Naive thymus-derived CD4-positive, alpha-beta T cell (primary cell): ENCODE data around the gene TMEM181. TPM values are rescaled to one million over a fixed set of nuclear protein-coding genes. Genes with fewer than 3 reads are reported as not detected.

Experiments used
- ATAC-seq: fragments of 150-1000 bp; cut with Tn5 transposase; 2 replicates; pipeline ENCODE4 v1.10.0; 2021; ENCODE audit warnings: mild to moderate bottlenecking, moderate library complexity
- CTCF ChIA-PET: fragments of 350-600 bp; sonication (Branson Sonifier 250); formaldehyde crosslinking; loops from one replicate; lab custom pipeline; 2021; ENCODE audit warnings: antibody characterized with exemption; lab: Charles Lee
- POLR2A ChIA-PET: fragments of 350-600 bp; sonication (Branson Sonifier 250); formaldehyde crosslinking; loops from one replicate; lab custom pipeline; 2021; ENCODE audit warnings: antibody characterized with exemption, inconsistent platforms; lab: Charles Lee
- DNase-seq, 9 donors: peaks; one replicate each; pipeline versions ENCODE4 v3.0.0 to v3.0.0-alpha.2; 2020 to 2022; ENCODE audit warnings: mixed read lengths in 1 of 9
- H3K27ac ChIP-seq: one replicate; pipeline ENCODE4 v1.7.0; 2013; ENCODE audit warnings: mild to moderate bottlenecking, low read depth, low read length, moderate library complexity
- H3K27me3 ChIP-seq, 2 donors: one replicate each; pipeline ENCODE4 v1.7.0; 2013; ENCODE audit warnings: low read length in 2 of 2, mild to moderate bottlenecking in 2 of 2, moderate library complexity in 2 of 2; ENCODE audit not compliant: control insufficient read depth in 2 of 2, insufficient read depth in 2 of 2
- H3K36me3 ChIP-seq, 3 experiments: 1 replicate in 2 of 3; 2 replicates in 1 of 3; pipeline ENCODE4 v1.7.0; 2013; ENCODE audit warnings: low read length in 3 of 3, mild to moderate bottlenecking in 3 of 3, moderate library complexity in 1 of 3; ENCODE audit not compliant: insufficient read depth in 3 of 3, control insufficient read depth in 2 of 3
- H3K4me1 ChIP-seq, 2 donors: one replicate each; pipeline ENCODE4 v1.7.0; 2013; ENCODE audit warnings: low read length in 2 of 2, mild to moderate bottlenecking in 2 of 2, moderate library complexity in 1 of 2; ENCODE audit not compliant: control insufficient read depth in 2 of 2, insufficient read depth in 2 of 2
- H3K4me3 ChIP-seq: 2 replicates; pipeline ENCODE4 v1.7.0; 2013; ENCODE audit warnings: mild to moderate bottlenecking, low read length
- H3K9me3 ChIP-seq, 3 experiments: 1 replicate in 2 of 3; 2 replicates in 1 of 3; pipeline ENCODE4 v1.7.0; 2013; ENCODE audit warnings: low read length in 3 of 3; ENCODE audit not compliant: control insufficient read depth in 2 of 3
- H3K27ac Mint-ChIP-seq, 9 donors: one replicate each; pipeline ENCODE4 v1.8.0; 2020 to 2022; ENCODE audit warnings: mixed read lengths in 9 of 9, mild to moderate bottlenecking in 8 of 9, moderate library complexity in 5 of 9, inconsistent platforms in 2 of 9
- H3K27me3 Mint-ChIP-seq, 5 donors: one replicate each; pipeline ENCODE4 v1.8.0; 2021 to 2022; ENCODE audit warnings: mixed read lengths in 5 of 5, mild to moderate bottlenecking in 1 of 5
- H3K36me3 Mint-ChIP-seq, 5 donors: one replicate each; pipeline ENCODE4 v1.8.0; 2020 to 2022; ENCODE audit warnings: mixed read lengths in 5 of 5, mild to moderate bottlenecking in 3 of 5, inconsistent platforms in 1 of 5
- H3K4me1 Mint-ChIP-seq, 7 donors: one replicate each; pipeline ENCODE4 v1.8.0; 2020 to 2022; ENCODE audit warnings: mixed read lengths in 7 of 7, mild to moderate bottlenecking in 3 of 7, inconsistent platforms in 1 of 7
- H3K4me3 Mint-ChIP-seq, 10 donors: one replicate each; pipeline ENCODE4 v1.8.0; 2020 to 2022; ENCODE audit warnings: mild to moderate bottlenecking in 10 of 10, mixed read lengths in 10 of 10, moderate library complexity in 6 of 10, inconsistent platforms in 2 of 10
- H3K9me3 Mint-ChIP-seq, 11 donors: one replicate each; pipeline ENCODE4 v1.8.0; 2020 to 2022; ENCODE audit warnings: mixed read lengths in 11 of 11, mild to moderate bottlenecking in 4 of 11, inconsistent platforms in 1 of 11, moderate library complexity in 1 of 11
- intact Hi-C, 2 donors: fragments of 100-400 bp; cut with micrococcal nuclease; formaldehyde crosslinking; loops; one replicate each; pipeline ENCODE4 v1.15.1; 2023
- polyA plus RNA-seq, 2 donors: library from polyadenylated mRNA; unstranded; fragments of 300-500 nt; fragmentation: Illumina TruSeq; gene quantifications; one replicate each; pipeline ENCODE4 v1.2.3, GENCODE V29; 2021
- total RNA-seq, 6 experiments: library from RNA in 5 of 6; stranded (reverse) in 5 of 6; gene quantifications; 1 replicate in 5 of 6; 2 replicates in 1 of 6; pipeline ENCODE4 v1.2.3 and lab custom pipeline; 2021 to 2026

TMEM181 gene
- total and polyA plus RNA-seq, 7 experiments from 2014 or later = 1.9 to 17.2 (median 15.7) TPM

GRCh38 chr6:158543606-158544185 lies 16.2 kb upstream of the TMEM181 start:
- Histone ChIP-seq H3K27me3 (no peaks in the 10 kb centered on the region), H3K27ac (no peak overlapping the region), H3K36me3 (no peaks in the 10 kb centered on the region), H3K4me3 (no peak overlapping the region), H3K4me1 (no peaks in the 10 kb centered on the region), H3K9me3 (no peaks in the 10 kb centered on the region)
- ChIA-PET CTCF (interaction anchor here (0.6 kb wide), 1 partner anchor 589 kb away, joined by 3 read pairs; no protein-coding TSS in a partner anchor), POLR2A (interaction anchor here (0.6 to 0.7 kb wide), 2 partner anchors 10 to 161 kb away, joined by 4 to 8 read pairs; no protein-coding TSS in a partner anchor)
- H3K4me3 Mint-ChIP-seq = no peak overlapping the region
- no peaks in the 10 kb centered on the region for H3K9me3 Mint-ChIP-seq
- no peak for DNase-seq
- H3K27me3 Mint-ChIP-seq = peaks cover 15 to 31% (median 24%) of the 10 kb centered on the region in 5 donors
- intact Hi-C loops = no loop called here
- no peaks in the 10 kb centered on the region for H3K36me3 Mint-ChIP-seq
- no peak for ATAC-seq
- peaks cover 0 to 1% (median 0%) of the 10 kb centered on the region in 7 donors for H3K4me1 Mint-ChIP-seq
- no peak overlapping the region for H3K27ac Mint-ChIP-seq

DNA sequence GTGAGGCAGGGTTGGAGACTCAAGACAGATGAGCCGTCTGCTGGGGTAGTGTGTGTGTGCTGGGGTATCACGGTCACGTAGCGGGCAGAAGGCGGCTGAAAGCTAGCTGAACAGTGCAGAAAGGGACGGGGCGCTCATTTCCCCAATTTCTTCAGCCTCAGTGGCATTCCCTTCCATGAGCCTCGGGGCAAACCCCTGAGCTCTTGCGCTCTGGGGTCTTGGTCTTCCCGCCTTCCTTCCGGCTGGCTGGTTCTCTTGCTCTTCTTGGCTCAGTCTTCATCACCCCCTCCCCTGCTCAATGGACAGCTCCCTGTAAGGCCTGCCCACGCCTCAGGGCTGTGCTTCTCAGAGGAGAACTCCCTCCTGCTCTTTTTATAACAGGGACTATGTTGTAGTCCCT lies 15.5 kb upstream of the TMEM181 start:
- intact Hi-C loops = no loop called here
- no peaks in the 10 kb centered on the region for H3K27me3 ChIP-seq
- ChIA-PET CTCF (no interaction called here), POLR2A (interaction anchor here (0.7 kb wide), 1 partner anchor 162 kb away, joined by 4 read pairs; no protein-coding TSS in a partner anchor)
- no peak for DNase-seq
- no peaks in the 10 kb centered on the region for H3K9me3 Mint-ChIP-seq
- no peak for ATAC-seq
- no peaks in the 10 kb centered on the region for H3K36me3 ChIP-seq
- H3K27me3 Mint-ChIP-seq = peaks cover 9 to 28% (median 18%) of the 10 kb centered on the region in 5 donors
- H3K27ac ChIP-seq = no peak overlapping the region
- no peaks in the 10 kb centered on the region for H3K9me3 ChIP-seq
- no peak overlapping the region for H3K4me3 ChIP-seq
- no peaks in the 10 kb centered on the region for H3K36me3 Mint-ChIP-seq
- H3K4me1 Mint-ChIP-seq = no peaks in the 10 kb centered on the region
- no peak overlapping the region for H3K4me3 Mint-ChIP-seq
- no peak overlapping the region for H3K27ac Mint-ChIP-seq
- H3K4me1 ChIP-seq = no peaks in the 10 kb centered on the region

GRCh38 chr6:158545043-158545966 lies 14.6 kb upstream of the TMEM181 start:
- H3K36me3 ChIP-seq = no peaks in the 10 kb centered on the region
- intact Hi-C loops = no loop called here
- DNase-seq (no peak), ATAC-seq (no peak)
- no peaks in the 10 kb centered on the region for H3K27me3 ChIP-seq
- Mint-ChIP-seq H3K36me3 (no peaks in the 10 kb centered on the region), H3K27me3 (peaks cover 0 to 19% (median 11%) of the 10 kb centered on the region in 5 donors), H3K4me3 (no peak overlapping the region), H3K27ac (no peak overlapping the region), H3K9me3 (no peaks in the 10 kb centered on the region), H3K4me1 (no peaks in the 10 kb centered on the region)
- no peak overlapping the region for H3K27ac ChIP-seq
- H3K4me1 ChIP-seq = no peaks in the 10 kb centered on the region
- H3K4me3 ChIP-seq = no peak overlapping the region
- no peaks in the 10 kb centered on the region for H3K9me3 ChIP-seq
- POLR2A ChIA-PET = interaction anchor here (0.6 kb wide), 1 partner anchor 128 kb away, joined by 7 read pairs; no protein-coding TSS in a partner anchor
- CTCF ChIA-PET = no interaction called here

DNA sequence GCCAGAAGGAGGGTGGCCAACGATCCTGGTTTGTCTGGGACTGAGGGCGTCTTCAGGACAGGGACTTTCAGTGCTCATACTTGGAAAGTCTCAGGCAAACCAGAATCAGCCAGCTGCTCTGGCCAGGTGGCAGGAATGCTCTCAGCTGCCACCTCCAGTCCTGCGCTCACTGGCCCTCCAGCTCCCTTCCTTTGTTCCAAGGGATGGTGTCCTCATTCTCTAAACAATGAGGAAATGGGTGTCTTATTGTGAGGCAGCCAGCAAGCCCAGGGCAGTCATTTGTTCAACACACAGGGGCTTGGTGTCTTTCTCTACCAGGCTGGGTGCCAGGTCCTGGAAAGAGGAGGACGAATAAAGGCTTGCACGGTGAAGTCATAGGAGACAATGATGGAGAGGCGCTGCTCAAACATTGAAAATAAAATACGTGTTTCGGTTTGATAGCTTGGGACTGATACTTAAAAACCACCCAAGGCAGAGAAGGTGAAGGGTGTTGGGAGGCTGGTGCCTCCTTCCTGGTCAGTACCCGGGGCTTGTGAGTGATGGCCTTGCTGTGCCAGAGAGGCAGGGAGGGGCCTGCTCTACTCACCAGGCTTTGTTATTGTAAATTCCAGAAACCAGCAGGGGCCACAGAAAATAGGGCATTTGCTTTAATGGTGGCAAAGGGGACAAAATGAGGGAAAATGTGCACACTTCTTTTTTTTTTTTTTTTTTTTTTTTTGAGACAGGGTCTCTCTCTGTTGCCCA lies 11.3 kb upstream of the TMEM181 start:
- peaks cover 0 to 5% (median 0%) of the 10 kb centered on the region in 7 donors for H3K4me1 Mint-ChIP-seq
- H3K27ac ChIP-seq = no peak overlapping the region
- H3K4me1 ChIP-seq = no peaks in the 10 kb centered on the region
- H3K4me3 ChIP-seq = no peak overlapping the region
- no peaks in the 10 kb centered on the region for H3K36me3 Mint-ChIP-seq
- DNase-seq (no peak), ATAC-seq (no peak)
- H3K36me3 ChIP-seq = no peaks in the 10 kb centered on the region
- H3K4me3 Mint-ChIP-seq = no peak overlapping the region
- intact Hi-C loops = no loop called here
- no peaks in the 10 kb centered on the region for H3K9me3 Mint-ChIP-seq
- H3K27me3 ChIP-seq = no peaks in the 10 kb centered on the region
- no peak overlapping the region for H3K27ac Mint-ChIP-seq
- peaks cover 0 to 12% (median 9%) of the 10 kb centered on the region in 5 donors for H3K27me3 Mint-ChIP-seq
- CTCF ChIA-PET = no interaction called here
- POLR2A ChIA-PET = no interaction called here
- no peaks in the 10 kb centered on the region for H3K9me3 ChIP-seq

DNA sequence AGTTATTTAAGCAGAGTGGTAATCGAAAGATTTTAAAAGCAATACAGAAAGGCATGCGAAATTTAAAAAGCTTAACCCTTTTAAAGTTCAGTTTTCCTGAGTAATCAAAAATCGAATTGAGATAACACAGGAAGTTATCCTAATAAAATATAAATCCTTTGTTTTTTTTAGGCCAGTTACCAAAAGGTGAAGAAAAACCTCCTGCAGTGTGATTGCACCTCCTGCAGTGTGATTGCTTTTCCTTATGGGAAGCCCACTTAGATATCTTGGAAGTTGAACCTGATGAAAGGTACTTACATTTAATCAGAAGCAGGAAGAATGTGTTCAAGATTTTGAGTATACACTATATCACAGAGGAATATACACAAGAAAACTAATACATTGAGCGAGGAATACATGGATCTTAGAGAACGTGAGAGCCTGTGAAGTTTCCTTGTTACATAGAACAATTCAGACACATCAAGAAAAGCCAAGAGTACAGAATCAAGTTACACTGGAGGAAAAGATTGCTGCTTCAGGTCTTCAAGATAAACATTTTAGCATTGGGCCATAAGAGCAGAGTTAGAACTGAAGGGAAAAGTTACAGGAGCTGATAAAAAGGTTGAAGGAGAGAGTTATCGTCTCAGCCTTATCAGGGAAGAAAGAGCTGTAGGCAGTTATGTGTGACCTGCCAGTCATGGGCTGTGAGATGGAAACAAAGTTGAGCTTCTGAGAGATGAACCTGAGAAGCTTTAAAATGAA lies 7.7 kb upstream of the TMEM181 start:
- no peak overlapping the region for H3K27ac ChIP-seq
- DNase-seq = no peak
- no peak for ATAC-seq
- no peaks in the 10 kb centered on the region for H3K4me1 ChIP-seq
- Mint-ChIP-seq H3K4me3 (no peak overlapping the region), H3K9me3 (no peaks in the 10 kb centered on the region), H3K36me3 (no peaks in the 10 kb centered on the region), H3K27ac (peak overlapping the region in 1 of 9 donors; percentile 43), H3K4me1 (peaks cover 0 to 5% (median 0%) of the 10 kb centered on the region in 7 donors), H3K27me3 (peaks cover 0 to 31% (median 0%) of the 10 kb centered on the region in 5 donors)
- H3K9me3 ChIP-seq = no peaks in the 10 kb centered on the region
- H3K27me3 ChIP-seq = no peaks in the 10 kb centered on the region
- H3K36me3 ChIP-seq = no peaks in the 10 kb centered on the region
- ChIA-PET POLR2A (interaction anchor here (1.0 to 1.1 kb wide), 2 partner anchors 15 to 43 kb away, joined by 3 read pairs; no protein-coding TSS in a partner anchor), CTCF (interaction anchor here (0.9 kb wide), 1 partner anchor 101 kb away, joined by 3 read pairs; no protein-coding TSS in a partner anchor)
- intact Hi-C loops = no loop called here
- no peak overlapping the region for H3K4me3 ChIP-seq

DNA sequence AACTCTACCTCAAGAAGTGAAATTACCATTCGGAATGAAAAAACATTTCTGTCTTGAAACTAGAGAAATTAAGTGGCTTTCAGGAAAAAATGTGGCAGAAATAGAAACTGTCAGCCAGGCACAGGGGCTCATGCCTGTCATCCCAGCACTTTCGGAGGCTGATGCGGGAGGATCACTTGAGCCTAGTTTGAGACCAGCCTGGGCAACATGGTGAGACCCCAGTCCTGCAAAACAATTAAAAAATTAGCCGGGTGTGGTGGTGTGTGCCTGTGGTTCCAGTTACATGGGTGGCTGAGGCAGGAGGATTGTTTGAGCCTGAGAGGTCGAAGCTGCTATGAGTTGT lies 7.1 kb upstream of the TMEM181 start:
- Histone ChIP-seq H3K36me3 (no peaks in the 10 kb centered on the region), H3K27ac (no peak overlapping the region), H3K27me3 (no peaks in the 10 kb centered on the region), H3K9me3 (no peaks in the 10 kb centered on the region), H3K4me3 (no peak overlapping the region), H3K4me1 (no peaks in the 10 kb centered on the region)
- Mint-ChIP-seq H3K9me3 (no peaks in the 10 kb centered on the region), H3K27ac (no peak overlapping the region), H3K4me3 (no peak overlapping the region), H3K27me3 (peaks cover 0 to 32% (median 0%) of the 10 kb centered on the region in 5 donors), H3K36me3 (no peaks in the 10 kb centered on the region), H3K4me1 (peaks cover 0 to 5% (median 0%) of the 10 kb centered on the region in 7 donors)
- ATAC-seq (no peak), DNase-seq (no peak)
- intact Hi-C loops = no loop called here
- POLR2A ChIA-PET = interaction anchor here (1.1 kb wide), 1 partner anchor 9 kb away, joined by 3 read pairs; no protein-coding TSS in a partner anchor
- CTCF ChIA-PET = interaction anchor here (0.6 to 1.0 kb wide), 3 partner anchors 91 to 762 kb away, joined by 3 to 6 read pairs (median 3); no protein-coding TSS in a partner anchor
